K562 (cell line): ENCODE results near the gene CENPT. TPM values are rescaled to one million over a fixed set of nuclear protein-coding genes. Genes with fewer than 3 reads are reported as not detected.

Experiments used
- CCNT2 ChIP-seq: IDR thresholded peaks from 2 replicates; pipeline ENCODE4 v1.6.1; 2011; ENCODE audit warnings: borderline replicate concordance, low read depth, mild to moderate bottlenecking, moderate library complexity, mixed read lengths, low read length; ENCODE audit not compliant: insufficient read length; ENCODE audit errors: extremely low read depth
- ELF1 ChIP-seq: fragments of 200-800 bp; sonication (Bioruptor generic); IDR thresholded peaks from 2 replicates; pipeline ENCODE4 v1.6.1; 2016; ENCODE audit warnings: missing genetic modification characterization, missing compliant biosample characterization
- ETV6 ChIP-seq, 3 experiments: fragments of 150-350 bp in 1 of 3; sonication (generic) in 1 of 3; formaldehyde crosslinking in 1 of 3; IDR thresholded peaks; 2 replicates each; pipeline versions ENCODE4 v1.6.1 to v1.8.0; 2014 to 2022; ENCODE audit warnings: borderline replicate concordance in 2 of 3, low read depth in 2 of 3, antibody characterized with exemption in 1 of 3, low read length in 1 of 3, mild to moderate bottlenecking in 1 of 3, missing genetic modification reagents in 1 of 3
- EZH2 ChIP-seq: IDR thresholded peaks from 2 replicates; pipeline ENCODE4 v1.6.1; 2012; ENCODE audit warnings: low read depth, mild to moderate bottlenecking, inconsistent platforms, low read length, borderline replicate concordance
- GTF2F1 ChIP-seq: IDR thresholded peaks from 2 replicates; pipeline ENCODE4 v1.6.1; 2011; ENCODE audit warnings: low read depth, low read length, improper control_type of control experiment
- HDAC6 ChIP-seq: IDR thresholded peaks from 2 replicates; pipeline ENCODE4 v1.6.1; 2012; ENCODE audit warnings: low read depth, mild to moderate bottlenecking, control low read depth, inconsistent platforms, low read length, moderate library complexity
- KLF16 ChIP-seq: IDR thresholded peaks from 2 replicates; pipeline ENCODE4 v1.6.1; 2016; ENCODE audit warnings: antibody characterized with exemption
- L3MBTL2 ChIP-seq: fragments of 450-650 bp; IDR thresholded peaks from 2 replicates; pipeline ENCODE4 v1.6.1; 2016; ENCODE audit warnings: mild to moderate bottlenecking, moderate library complexity
- SAFB2 ChIP-seq: fragments of 200-400 bp; formaldehyde crosslinking; IDR thresholded peaks from 2 replicates; pipeline ENCODE4 v1.6.1; 2018; ENCODE audit warnings: borderline replicate concordance, low read length, low read depth, moderate library complexity; ENCODE audit not compliant: severe bottlenecking
- SREBF2 ChIP-seq: sonication (generic); formaldehyde crosslinking; IDR thresholded peaks from 2 replicates; pipeline ENCODE4 v1.4.0; 2020; ENCODE audit warnings: mild to moderate bottlenecking, missing genetic modification reagents
- TBL1XR1 ChIP-seq, 2 experiments: IDR thresholded peaks; 2 replicates each; pipeline ENCODE4 v1.6.1; 2012; ENCODE audit warnings: improper control_type of control experiment in 2 of 2, low read length in 2 of 2, mild to moderate bottlenecking in 1 of 2
- TSC22D4 ChIP-seq: fragments of 450-650 bp; IDR thresholded peaks from 2 replicates; pipeline ENCODE4 v1.6.1; 2016; ENCODE audit warnings: missing genetic modification characterization, missing biosample characterization, control low read depth
- ZNF197 ChIP-seq: fragments of 200-800 bp; sonication (Bioruptor generic); IDR thresholded peaks from 2 replicates; pipeline ENCODE4 v1.6.1; 2016; ENCODE audit warnings: low read depth, missing genetic modification characterization, missing compliant biosample characterization
- ZNF274 ChIP-seq: IDR thresholded peaks from 2 replicates; pipeline ENCODE4 v1.6.1; 2011; ENCODE audit warnings: low read depth, mild to moderate bottlenecking, low read length, moderate library complexity, borderline replicate concordance
- ZNF507 ChIP-seq: conservative IDR thresholded peaks from 2 replicates; pipeline ENCODE4 v1.6.1; 2017; ENCODE audit warnings: missing genetic modification characterization, missing compliant biosample characterization
- ZNF584 ChIP-seq: fragments of 200-800 bp; sonication (Bioruptor generic); IDR thresholded peaks from 2 replicates; pipeline ENCODE4 v1.6.1; 2016; ENCODE audit warnings: low read depth, mild to moderate bottlenecking, missing genetic modification characterization, missing compliant biosample characterization
- ZNF79 ChIP-seq: fragments of 250-450 bp; sonication (Bioruptor Pico); IDR thresholded peaks from 2 replicates; pipeline ENCODE4 v1.4.0; 2020; ENCODE audit warnings: low read depth, mild to moderate bottlenecking, moderate library complexity
- polyA plus RNA-seq, 8 experiments: library from polyadenylated mRNA; depleted of rRNA in 4 of 8; stranded (reverse) in 5 of 8; unstranded in 3 of 8; fragments of >200 nt; fragmentation: Nextera tagmentation in 2 of 8; fragmentation: Illumina TruSeq in 1 of 8; extraction: Ambion mirVana in 2 of 8; extraction: Trizol in 1 of 8; gene quantifications; 2 replicates each; pipeline versions ENCODE4 v1.2.1 to v1.2.3, GENCODE V29; 2011 to 2014; ENCODE audit warnings: inconsistent platforms in 1 of 8, missing spikeins in 1 of 8
- total RNA-seq, 7 experiments: library from RNA; depleted of rRNA in 6 of 7; stranded (reverse); fragments of >200 nt in 6 of 7; fragmentation: Illumina TruSeq in 2 of 7; extraction: Trizol in 2 of 7; gene quantifications; 2 replicates each; pipeline versions ENCODE4 v1.2.1 to v1.2.3, GENCODE V29; 2011 to 2021; ENCODE audit warnings: low replicate concordance in 1 of 7
- TF ChIP-seq, protein P1 (sequence below): IDR thresholded peaks from 2 replicates; pipeline ENCODE4 v1.6.1; 2014; ENCODE audit warnings: antibody characterized with exemption
- TF ChIP-seq, protein P2 (sequence below): fragments of 450-650 bp; IDR thresholded peaks from 2 replicates; pipeline ENCODE4 v1.6.1; 2016; ENCODE audit warnings: antibody characterized with exemption
- TF ChIP-seq, protein P3 (sequence below): sonication (generic); formaldehyde crosslinking; IDR thresholded peaks from 2 replicates; pipeline ENCODE4 v1.8.0; 2022; ENCODE audit warnings: missing genetic modification reagents, mild to moderate bottlenecking, moderate library complexity, borderline replicate concordance
- TF ChIP-seq, protein P4 (sequence below): sonication (generic); formaldehyde crosslinking; IDR thresholded peaks from 2 replicates; pipeline ENCODE4 v1.8.1; 2023; ENCODE audit warnings: mild to moderate bottlenecking, missing genetic modification reagents

Gene CENPT
- total and polyA plus RNA-seq, 9 of the 15 experiments (the other 6 are each of a cell fraction or from before 2014, with no cell fraction given) = 3.6 to 94.2 (median 44.1) TPM

DNA sequence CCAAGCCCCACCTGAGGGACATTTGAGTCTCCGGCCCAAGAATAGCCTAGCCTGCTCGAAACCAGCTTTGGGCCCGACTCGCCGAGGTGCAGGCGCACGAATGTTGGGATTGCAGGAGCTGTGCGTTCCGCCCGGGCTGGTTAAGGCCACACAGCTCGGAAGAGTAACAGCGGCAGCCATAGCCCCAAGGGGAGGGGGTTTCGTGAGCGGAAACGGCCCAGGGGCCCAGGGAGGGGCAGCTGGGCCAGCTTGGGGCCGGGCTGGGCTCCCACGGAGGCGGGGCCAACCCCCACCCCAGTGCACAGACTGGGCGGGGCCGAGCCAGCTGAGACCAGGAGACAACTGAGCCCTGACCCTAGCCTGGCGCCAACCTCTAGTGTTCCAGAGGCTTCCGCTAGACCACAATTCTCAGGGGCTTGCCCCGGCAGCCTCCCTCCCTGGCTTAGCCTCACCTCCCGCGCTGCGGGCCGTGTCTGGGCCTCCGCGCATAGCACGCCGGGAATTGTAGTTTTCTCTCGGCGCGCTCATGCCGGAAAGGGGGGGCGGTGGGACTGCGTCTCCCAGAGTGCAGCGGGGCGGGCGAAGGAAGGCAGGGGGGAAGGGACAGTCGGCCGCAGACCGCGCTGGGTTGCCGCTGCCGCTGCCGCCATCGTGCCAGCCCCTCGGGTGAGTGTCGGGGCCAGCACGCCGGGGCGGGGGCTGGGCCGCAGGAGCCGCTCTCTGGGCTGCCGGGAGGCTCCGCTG, 1.0 kb downstream of the CENPT start, which contains the start of gene NUTF2 (continued):
- TF ChIP-seq, protein P1, sequence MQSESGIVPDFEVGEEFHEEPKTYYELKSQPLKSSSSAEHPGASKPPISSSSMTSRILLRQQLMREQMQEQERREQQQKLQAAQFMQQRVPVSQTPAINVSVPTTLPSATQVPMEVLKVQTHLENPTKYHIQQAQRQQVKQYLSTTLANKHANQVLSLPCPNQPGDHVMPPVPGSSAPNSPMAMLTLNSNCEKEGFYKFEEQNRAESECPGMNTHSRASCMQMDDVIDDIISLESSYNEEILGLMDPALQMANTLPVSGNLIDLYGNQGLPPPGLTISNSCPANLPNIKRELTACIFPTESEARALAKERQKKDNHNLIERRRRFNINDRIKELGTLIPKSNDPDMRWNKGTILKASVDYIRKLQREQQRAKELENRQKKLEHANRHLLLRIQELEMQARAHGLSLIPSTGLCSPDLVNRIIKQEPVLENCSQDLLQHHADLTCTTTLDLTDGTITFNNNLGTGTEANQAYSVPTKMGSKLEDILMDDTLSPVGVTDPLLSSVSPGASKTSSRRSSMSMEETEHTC = no peak
- no peak for TF ChIP-seq ZNF584 (CRISPR knock-in tag)
- 0 out of 2 replicates have a peak, but pooled peaks have one; percentile 74 for TF ChIP-seq ZNF197 (CRISPR knock-in tag)
- no peak for TF ChIP-seq ZNF274
- no peak for TF ChIP-seq SAFB2
- TF ChIP-seq KLF16 = no peak
- TF ChIP-seq ETV6 (IDR thresholded peaks at IDR 0.05; ENCODE audit: borderline replicate concordance in 1 of 2, low read depth in 2 of 2, low read length in 1 of 2) = peak in 1 of 2 experiments; percentile 33; a peak in 1 of 4 replicates
- no peak for TF ChIP-seq ETV6 (CRISPR knock-in tag; IDR thresholded peaks at IDR 0.05; ENCODE audit: borderline replicate concordance)
- TF ChIP-seq TBL1XR1 (IDR thresholded peaks at IDR 0.05; ENCODE audit: low read length in 2 of 2) = peak in 1 of 2 experiments; percentile 28; a peak in 2 of 4 replicates
- TF ChIP-seq ZNF79 (CRISPR knock-in tag) = no peak
- TF ChIP-seq EZH2 = no peak
- peak; percentile 71 for TF ChIP-seq ELF1 (tag)
- TF ChIP-seq TSC22D4 (tag) = no peak
- no peak for TF ChIP-seq ZNF507 (tag)
- TF ChIP-seq HDAC6 = no peak
- TF ChIP-seq SREBF2 (CRISPR knock-in tag) = no peak
- TF ChIP-seq L3MBTL2 = peak; percentile 68; the same call in 1 of the 2 replicates
- TF ChIP-seq CCNT2 = peak; percentile 70
- TF ChIP-seq, protein P2, sequence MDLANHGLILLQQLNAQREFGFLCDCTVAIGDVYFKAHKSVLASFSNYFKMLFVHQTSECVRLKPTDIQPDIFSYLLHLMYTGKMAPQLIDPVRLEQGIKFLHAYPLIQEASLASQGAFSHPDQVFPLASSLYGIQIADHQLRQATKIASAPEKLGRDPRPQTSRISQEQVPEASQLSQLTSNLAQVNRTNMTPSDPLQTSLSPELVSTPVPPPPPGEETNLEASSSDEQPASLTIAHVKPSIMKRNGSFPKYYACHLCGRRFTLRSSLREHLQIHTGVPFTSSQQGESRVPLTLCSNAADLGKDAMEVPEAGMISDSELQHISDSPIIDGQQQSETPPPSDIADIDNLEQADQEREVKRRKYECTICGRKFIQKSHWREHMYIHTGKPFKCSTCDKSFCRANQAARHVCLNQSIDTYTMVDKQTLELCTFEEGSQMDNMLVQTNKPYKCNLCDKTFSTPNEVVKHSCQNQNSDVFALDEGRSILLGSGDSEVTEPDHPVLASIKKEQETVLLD = no peak
- no peak for TF ChIP-seq GTF2F1
- TF ChIP-seq, protein P3, sequence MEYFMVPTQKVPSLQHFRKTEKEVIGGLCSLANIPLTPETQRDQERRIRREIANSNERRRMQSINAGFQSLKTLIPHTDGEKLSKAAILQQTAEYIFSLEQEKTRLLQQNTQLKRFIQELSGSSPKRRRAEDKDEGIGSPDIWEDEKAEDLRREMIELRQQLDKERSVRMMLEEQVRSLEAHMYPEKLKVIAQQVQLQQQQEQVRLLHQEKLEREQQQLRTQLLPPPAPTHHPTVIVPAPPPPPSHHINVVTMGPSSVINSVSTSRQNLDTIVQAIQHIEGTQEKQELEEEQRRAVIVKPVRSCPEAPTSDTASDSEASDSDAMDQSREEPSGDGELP (CRISPR knock-in tag) = peak; percentile 99
- TF ChIP-seq, protein P4, sequence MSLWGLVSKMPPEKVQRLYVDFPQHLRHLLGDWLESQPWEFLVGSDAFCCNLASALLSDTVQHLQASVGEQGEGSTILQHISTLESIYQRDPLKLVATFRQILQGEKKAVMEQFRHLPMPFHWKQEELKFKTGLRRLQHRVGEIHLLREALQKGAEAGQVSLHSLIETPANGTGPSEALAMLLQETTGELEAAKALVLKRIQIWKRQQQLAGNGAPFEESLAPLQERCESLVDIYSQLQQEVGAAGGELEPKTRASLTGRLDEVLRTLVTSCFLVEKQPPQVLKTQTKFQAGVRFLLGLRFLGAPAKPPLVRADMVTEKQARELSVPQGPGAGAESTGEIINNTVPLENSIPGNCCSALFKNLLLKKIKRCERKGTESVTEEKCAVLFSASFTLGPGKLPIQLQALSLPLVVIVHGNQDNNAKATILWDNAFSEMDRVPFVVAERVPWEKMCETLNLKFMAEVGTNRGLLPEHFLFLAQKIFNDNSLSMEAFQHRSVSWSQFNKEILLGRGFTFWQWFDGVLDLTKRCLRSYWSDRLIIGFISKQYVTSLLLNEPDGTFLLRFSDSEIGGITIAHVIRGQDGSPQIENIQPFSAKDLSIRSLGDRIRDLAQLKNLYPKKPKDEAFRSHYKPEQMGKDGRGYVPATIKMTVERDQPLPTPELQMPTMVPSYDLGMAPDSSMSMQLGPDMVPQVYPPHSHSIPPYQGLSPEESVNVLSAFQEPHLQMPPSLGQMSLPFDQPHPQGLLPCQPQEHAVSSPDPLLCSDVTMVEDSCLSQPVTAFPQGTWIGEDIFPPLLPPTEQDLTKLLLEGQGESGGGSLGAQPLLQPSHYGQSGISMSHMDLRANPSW (CRISPR knock-in tag) = no peak
